RCC 7860 (cell line): ENCODE measurements around the gene NAP1L5.

Source experiments
- DNase-seq: peaks from one replicate; pipeline ENCODE4 v3.0.0-alpha.2; 2015; ENCODE audit warnings: low spot score
- FAIRE-seq: peaks from 2 replicates; lab custom pipeline; 2012; peaks lifted over from hg19 to GRCh38; lab: Jason Lieb, UNC

The NAP1L5 gene

DNA sequence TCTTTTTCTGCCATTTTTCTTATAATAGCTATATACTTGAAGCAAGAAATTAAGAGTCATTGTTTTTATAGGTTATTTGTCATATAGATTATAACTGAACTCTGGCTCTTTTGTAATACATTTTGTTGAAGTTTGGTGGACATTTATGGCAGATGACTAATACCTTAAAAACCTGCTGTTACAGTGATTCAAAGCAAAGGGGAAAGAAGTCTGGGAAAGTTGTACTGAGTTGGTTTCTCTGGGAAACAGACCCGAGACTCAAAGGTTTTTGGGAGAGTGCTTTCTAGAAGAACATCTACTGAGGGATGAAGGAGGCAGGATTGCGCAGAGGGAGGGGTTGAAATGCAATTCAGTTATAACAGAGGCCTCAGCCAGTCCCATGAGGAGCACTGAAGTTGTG lies 35.9 kb downstream of the NAP1L5 start:
- FAIRE-seq (no peak), DNase-seq (no peak)

GRCh38 chr4:88660446-88661294 lies 37.0 kb downstream of the NAP1L5 start:
- FAIRE-seq (no peak), DNase-seq (no peak)

- DNase-seq (no peak), FAIRE-seq (no peak)
Observed at GRCh38 chr4:88659890-88660208, 37.8 kb downstream of the NAP1L5 start.

- DNase-seq = peak; percentile 39
- no peak for FAIRE-seq
Observed at GRCh38 chr4:88659055-88659889, 38.4 kb downstream of the NAP1L5 start.

- no peak for DNase-seq
- no peak for FAIRE-seq
Observed at GRCh38 chr4:88655226-88655625, 42.4 kb downstream of the NAP1L5 start.

DNA sequence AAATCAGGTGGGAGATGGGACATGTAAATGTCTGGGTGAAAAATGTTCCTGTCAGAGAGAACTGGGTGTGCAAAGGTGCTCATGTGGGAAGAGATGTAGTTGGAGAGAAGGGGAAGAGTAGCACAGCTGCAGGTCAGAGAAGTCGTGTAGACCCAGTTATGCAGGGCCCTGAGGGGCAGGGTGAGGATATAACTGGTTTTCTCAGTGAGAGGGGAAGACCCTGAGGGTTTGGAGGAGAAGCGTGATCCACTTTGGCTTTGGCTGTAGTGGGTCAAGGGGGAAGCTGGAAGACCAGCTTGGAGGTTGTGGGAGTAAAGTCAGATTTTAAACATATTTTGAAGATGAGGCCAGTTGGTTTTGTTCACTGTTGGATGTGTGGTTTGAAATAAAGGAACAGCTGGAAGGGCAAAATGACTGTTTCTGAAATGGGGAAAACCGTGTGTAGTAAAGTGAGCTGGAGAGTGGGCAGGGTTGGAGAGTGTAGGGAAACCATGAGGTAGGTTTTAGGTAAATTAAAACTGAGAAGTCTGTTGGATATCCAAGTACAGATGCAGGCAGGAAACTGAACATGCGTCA lies 44.2 kb downstream of the NAP1L5 start:
- no peak for DNase-seq
- FAIRE-seq = no peak

- DNase-seq = no peak
- no peak for FAIRE-seq
Observed at GRCh38 chr4:88649716-88650115, 47.9 kb downstream of the NAP1L5 start.

DNA sequence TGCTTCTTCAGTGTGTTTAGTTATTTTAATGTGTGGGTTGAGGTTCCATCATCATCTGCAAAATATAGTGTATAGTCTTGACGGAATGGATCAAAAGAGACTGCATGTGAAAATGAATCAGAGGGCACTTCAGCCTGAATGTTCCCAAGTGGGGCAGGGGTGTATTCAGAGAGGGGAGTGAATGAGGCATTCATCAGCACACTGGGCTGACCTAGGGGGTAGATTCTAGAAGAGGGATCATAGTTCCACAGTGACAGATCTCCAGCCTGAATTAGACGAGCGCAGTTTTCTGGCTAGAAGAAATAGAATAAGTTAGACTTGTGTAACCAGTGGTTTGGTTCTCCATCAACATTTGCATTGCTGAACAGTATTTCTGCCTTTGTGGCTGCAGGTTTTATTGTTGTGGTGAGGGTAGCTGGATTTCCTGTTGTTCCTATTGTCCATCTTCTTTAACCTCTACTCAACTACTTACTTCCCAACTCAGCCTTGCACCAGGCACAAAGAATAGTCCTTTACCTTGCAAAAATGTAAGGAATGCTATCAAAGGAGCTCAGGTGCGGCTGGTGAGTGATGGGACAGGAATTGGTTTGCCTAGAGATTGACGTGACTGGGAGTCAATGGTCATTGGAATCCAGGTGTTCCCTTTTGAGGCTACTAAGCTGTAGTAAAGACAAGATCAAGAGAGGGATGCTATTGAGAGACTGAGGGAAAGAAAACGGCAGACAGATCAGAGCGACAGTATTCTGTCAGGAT lies 50.9 kb downstream of the NAP1L5 start:
- DNase-seq = no peak
- no peak for FAIRE-seq

DNA sequence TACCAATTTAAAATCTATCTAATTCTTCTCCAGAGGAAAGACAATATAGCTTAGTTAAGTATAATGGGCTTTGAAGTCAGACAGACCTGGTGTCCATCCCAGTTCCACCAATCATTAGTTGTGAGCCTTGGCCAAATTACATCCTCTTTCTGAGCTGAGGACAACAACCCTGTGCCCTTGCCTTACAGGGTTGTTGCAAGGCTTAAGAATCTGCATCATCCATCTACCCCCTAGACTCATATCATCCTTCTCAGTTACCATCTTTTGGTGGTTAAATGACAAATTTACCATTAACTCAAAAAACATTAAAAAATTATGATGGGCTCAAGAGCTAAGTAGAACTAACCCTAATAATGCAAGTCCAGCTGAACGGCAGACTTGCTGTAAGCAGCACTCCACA lies 51.6 kb downstream of the NAP1L5 start:
- FAIRE-seq (no peak), DNase-seq (no peak)
